GM23338 (cell line): Measurements from ENCODE around the gene CCNL1. TPM values are rescaled to one million over a fixed set of nuclear protein-coding genes. Genes with fewer than 3 reads are reported as not detected.

Experiments used
- ATAC-seq: fragments of 200-7000 bp; cut with Tn5 transposase; 3 replicates; pipeline ENCODE4 v1.9.1; 2020
- DNase-seq: peaks from one replicate; pipeline ENCODE4 v3.0.0-alpha.2; 2015; ENCODE audit warnings: low spot score
- H2AFZ ChIP-seq: fragments of 200-600 bp; sonication (generic); 2 replicates; pipeline ENCODE4 v1.8.0; 2016; ENCODE audit warnings: antibody characterized with exemption, mild to moderate bottlenecking, moderate library complexity
- H3F3A ChIP-seq: fragments of 200-600 bp; sonication (generic); replicated peaks from 2 replicates; pipeline ENCODE4 v1.8.0; 2017; ENCODE audit warnings: antibody characterized with exemption, mixed run types, low read depth
- H3K27ac ChIP-seq: fragments of 200-600 bp; sonication (generic); 2 replicates; pipeline ENCODE4 v1.6.1; 2016; ENCODE audit warnings: low read depth
- H3K27me3 ChIP-seq: fragments of 200-600 bp; sonication (generic); 2 replicates; pipeline ENCODE4 v1.8.0; 2016; ENCODE audit warnings: mild to moderate bottlenecking, mixed run types, moderate library complexity; ENCODE audit not compliant: insufficient read depth
- H3K36me3 ChIP-seq: fragments of 200-600 bp; sonication (generic); 2 replicates; pipeline ENCODE4 v1.8.0; 2016; ENCODE audit warnings: mild to moderate bottlenecking; ENCODE audit not compliant: insufficient read depth
- H3K4me1 ChIP-seq: fragments of 200-600 bp; sonication (generic); 2 replicates; pipeline ENCODE4 v1.8.0; 2016; ENCODE audit warnings: mild to moderate bottlenecking, moderate library complexity; ENCODE audit not compliant: insufficient read depth
- H3K4me2 ChIP-seq: fragments of 200-600 bp; sonication (generic); 2 replicates; pipeline ENCODE4 v1.7.1; 2017; ENCODE audit warnings: mixed run types
- H3K4me3 ChIP-seq: fragments of 200-600 bp; sonication (generic); 2 replicates; pipeline ENCODE4 v1.6.1; 2016; ENCODE audit warnings: mixed run types
- H3K79me2 ChIP-seq: fragments of 200-600 bp; sonication (generic); replicated peaks from 2 replicates; pipeline ENCODE4 v1.8.0; 2017; ENCODE audit warnings: mild to moderate bottlenecking; ENCODE audit not compliant: insufficient read depth
- H3K9me2 ChIP-seq: fragments of 200-600 bp; sonication (generic); 2 replicates; pipeline ENCODE4 v1.8.0; 2017; ENCODE audit not compliant: insufficient read depth
- H4K20me1 ChIP-seq: fragments of 200-600 bp; sonication (generic); replicated peaks from 2 replicates; pipeline ENCODE4 v1.8.0; 2017; ENCODE audit warnings: mild to moderate bottlenecking; ENCODE audit not compliant: insufficient read depth
- H3K27ac Mint-ChIP-seq: 2 replicates; pipeline ENCODE4 v1.8.0; 2020; ENCODE audit warnings: inconsistent platforms, mild to moderate bottlenecking, moderate library complexity, mixed read lengths
- H3K27me3 Mint-ChIP-seq: 3 replicates; pipeline ENCODE4 v1.8.0; 2022; ENCODE audit warnings: low read depth, mild to moderate bottlenecking, moderate library complexity, mixed read lengths, inconsistent platforms; ENCODE audit not compliant: insufficient read depth, poor library complexity
- H3K36me3 Mint-ChIP-seq: 3 replicates; pipeline ENCODE4 v1.8.0; 2021; ENCODE audit warnings: low read depth, mild to moderate bottlenecking, inconsistent platforms, moderate library complexity, mixed read lengths
- H3K4me1 Mint-ChIP-seq: 3 replicates; pipeline ENCODE4 v1.8.0; 2020; ENCODE audit warnings: mild to moderate bottlenecking, inconsistent platforms, mixed read lengths
- H3K4me3 Mint-ChIP-seq: 3 replicates; pipeline ENCODE4 v1.8.0; 2021; ENCODE audit warnings: moderate library complexity, mild to moderate bottlenecking, inconsistent platforms, mixed read lengths
- H3K9me3 Mint-ChIP-seq: 3 replicates; pipeline ENCODE4 v1.8.0; 2020; ENCODE audit warnings: moderate library complexity, mild to moderate bottlenecking, inconsistent platforms, mixed read lengths
- CTCF ChIP-seq, 2 experiments: fragments of 200-600 bp in 1 of 2; sonication (generic) in 1 of 2; conservative IDR thresholded peaks; 2 replicates each; pipeline versions ENCODE4 v1.5.1 to v1.6.1; 2016 to 2017; ENCODE audit warnings: antibody characterized with exemption in 2 of 2, low read depth in 2 of 2, mild to moderate bottlenecking in 2 of 2, moderate library complexity in 1 of 2
- ETS1 ChIP-seq: IDR thresholded peaks from 2 replicates; pipeline ENCODE4 v1.6.1; 2016; ENCODE audit warnings: antibody characterized with exemption
- EZH2 ChIP-seq: fragments of 200-600 bp; sonication (generic); IDR thresholded peaks from one replicate; pipeline ENCODE4 v1.8.0; 2017; ENCODE audit warnings: antibody characterized with exemption, mild to moderate bottlenecking, low read depth; ENCODE audit not compliant: unreplicated experiment
- EZH2phosphoT487 ChIP-seq: fragments of 200-600 bp; sonication (generic); IDR thresholded peaks from one replicate; pipeline ENCODE4 v1.8.1; 2018; ENCODE audit warnings: antibody characterized with exemption; ENCODE audit not compliant: unreplicated experiment
- REST ChIP-seq: IDR thresholded peaks from one replicate; pipeline ENCODE4 v1.6.1; 2018; ENCODE audit warnings: antibody characterized with exemption; ENCODE audit not compliant: unreplicated experiment
- STAT1 ChIP-seq: IDR thresholded peaks from one replicate; pipeline ENCODE4 v1.6.1; 2016; ENCODE audit warnings: antibody characterized with exemption; ENCODE audit not compliant: unreplicated experiment
- ZNF114 ChIP-seq: fragments of 250-450 bp; sonication (Bioruptor Pico); IDR thresholded peaks from 2 replicates; pipeline ENCODE4 v1.5.0; 2020; ENCODE audit warnings: mild to moderate bottlenecking, moderate library complexity
- ZNF462 ChIP-seq: fragments of 250-450 bp; sonication (Bioruptor Pico); IDR thresholded peaks from 2 replicates; pipeline ENCODE4 v1.5.0; 2020; ENCODE audit warnings: mild to moderate bottlenecking, moderate library complexity
- polyA plus RNA-seq: library from polyadenylated mRNA; unstranded; fragments of >200 nt; fragmentation: Nextera tagmentation; extraction: Ambion mirVana; gene quantifications from 2 replicates; pipeline ENCODE4 v1.2.1, GENCODE V29; 2016
- total RNA-seq: library from RNA; depleted of rRNA; stranded (reverse); fragments of >200 nt; shearing (Covaris generic); gene quantifications from 2 replicates; pipeline ENCODE4 v1.2.3, GENCODE V29; 2014

CCNL1 gene
- total and polyA plus RNA-seq, 2 experiments from 2014 or later: 108 to 134 TPM

GRCh38 chr3:157112536-157112935 lies 47.4 kb downstream of the CCNL1 start:
- Histone ChIP-seq H3F3A (no peaks in the 10 kb centered on the region), H3K27ac (no peak overlapping the region), H4K20me1 (no peaks in the 10 kb centered on the region), H3K4me2 (no peak overlapping the region), H3K36me3 (no peaks in the 10 kb centered on the region), H3K79me2 (no peaks in the 10 kb centered on the region), H2AFZ (peak overlapping the region; percentile 69; the same call in 1 of the 2 replicates), H3K4me3 (no peak overlapping the region), H3K4me1 (no peaks in the 10 kb centered on the region; the same call in 1 of the 2 replicates), H3K27me3 (no peaks in the 10 kb centered on the region), H3K9me2 (no peaks in the 10 kb centered on the region; the same call in 1 of the 2 replicates)
- Mint-ChIP-seq H3K4me1 (peaks cover 10% of the 10 kb centered on the region; the same call in 2 of the 3 replicates), H3K9me3 (no peaks in the 10 kb centered on the region), H3K4me3 (no peak overlapping the region), H3K27me3 (peaks cover 5% of the 10 kb centered on the region), H3K27ac (no peak overlapping the region), H3K36me3 (no peaks in the 10 kb centered on the region)
- no peak for ATAC-seq
- no peak for TF ChIP-seq STAT1
- DNase-seq: no peak

GRCh38 chr3:157111518-157111917 lies 48.4 kb downstream of the CCNL1 start:
- no peaks in the 10 kb centered on the region for H4K20me1 ChIP-seq
- no peaks in the 10 kb centered on the region for H3K79me2 ChIP-seq
- peaks cover 5% of the 10 kb centered on the region for H3K27me3 Mint-ChIP-seq
- no peaks in the 10 kb centered on the region for H3K9me3 Mint-ChIP-seq
- no peak overlapping the region; the same call in 1 of the 2 replicates for H3K27ac Mint-ChIP-seq
- no peak overlapping the region for H3K4me3 ChIP-seq
- no peak overlapping the region for H2AFZ ChIP-seq
- H3F3A ChIP-seq: no peaks in the 10 kb centered on the region
- H3K27me3 ChIP-seq: no peaks in the 10 kb centered on the region
- H3K4me3 Mint-ChIP-seq: no peak overlapping the region
- no peak overlapping the region for H3K4me2 ChIP-seq
- no peaks in the 10 kb centered on the region for H3K36me3 Mint-ChIP-seq
- no peaks in the 10 kb centered on the region; the same call in 1 of the 2 replicates for H3K4me1 ChIP-seq
- DNase-seq (no peak), ATAC-seq (no peak)
- H3K36me3 ChIP-seq: no peaks in the 10 kb centered on the region
- no peak for TF ChIP-seq ZNF114 (CRISPR knock-in tag)
- TF ChIP-seq ETS1: no peak
- no peak for TF ChIP-seq EZH2phosphoT487
- TF ChIP-seq CTCF (conservative IDR thresholded peaks at IDR 0.05; ENCODE audit: low read depth in 2 of 2): no peak
- no peak for TF ChIP-seq ZNF462
- no peak for TF ChIP-seq REST
- no peak for TF ChIP-seq EZH2
- no peaks in the 10 kb centered on the region; the same call in 1 of the 2 replicates for H3K9me2 ChIP-seq
- no peak overlapping the region for H3K27ac ChIP-seq
- H3K4me1 Mint-ChIP-seq: peaks cover 14% of the 10 kb centered on the region; the same call in 2 of the 3 replicates
